ENCODE results near the gene LRRC46. TPM values are rescaled to one million over a fixed set of nuclear protein-coding genes. Genes with fewer than 3 reads are reported as not detected.

Gene LRRC46
- total and polyA plus RNA-seq, 4 experiments from 2014 or later, result 0.23 to 0.69 TPM; not detected in 2

DNA sequence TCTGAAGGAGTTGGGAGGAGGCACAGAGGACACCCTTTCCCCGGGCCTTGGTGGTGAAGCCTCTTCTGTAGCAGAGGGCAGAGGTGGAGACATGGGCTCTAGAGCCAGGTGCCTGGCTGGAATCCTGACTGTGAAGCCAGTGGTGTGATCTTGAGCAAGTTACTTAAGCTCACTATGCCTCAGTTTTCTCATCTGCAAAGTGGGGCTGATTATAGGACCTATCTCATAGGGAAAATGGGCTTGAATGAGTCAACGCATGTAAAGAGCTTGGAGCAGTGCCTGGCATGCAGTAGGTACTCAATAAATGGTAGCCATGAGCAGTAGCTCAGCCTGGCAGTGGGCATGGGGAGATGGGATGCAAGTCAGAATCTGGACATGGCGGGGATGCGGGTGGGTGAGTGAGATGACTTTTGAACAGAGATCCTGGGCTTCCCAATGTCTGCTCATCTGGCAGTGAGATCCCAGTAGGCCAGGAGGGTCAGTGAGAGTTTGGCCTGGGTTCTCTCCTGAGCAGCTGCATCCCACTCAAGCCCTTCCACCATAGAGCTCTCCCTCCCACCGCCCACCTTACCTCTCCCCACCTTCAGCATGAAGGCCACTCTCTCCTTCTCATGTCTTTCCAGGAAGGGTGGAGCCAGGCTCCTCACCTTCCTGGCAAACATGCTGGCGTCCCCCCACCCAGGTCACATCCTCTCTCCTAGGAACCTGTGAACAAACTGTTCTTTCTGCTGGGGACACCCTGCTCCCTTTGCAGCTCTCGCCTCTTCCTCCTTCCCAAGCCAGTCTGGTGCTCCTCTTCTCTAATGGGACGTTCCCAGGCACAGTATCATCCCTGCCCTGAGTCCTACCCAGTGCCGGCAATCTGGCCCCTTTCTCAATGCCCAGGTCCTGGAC lies 51.5 kb downstream of the LRRC46 start:
- Mint-ChIP-seq H3K27me3 (peaks cover 3 to 8% of the 10 kb centered on the region in 2 donors), H3K4me3 (peak overlapping the region in 5 of 8 donors; percentile 1 to 30 (median 8)), H3K36me3 (peaks cover 0 to 3% of the 10 kb centered on the region in 2 donors), H3K4me1 (peaks cover 23 to 36% (median 30%) of the 10 kb centered on the region in 4 donors), H3K27ac (no peak overlapping the region), H3K9me3 (peaks cover 0 to 2% (median 0%) of the 10 kb centered on the region in 8 donors)
- no peaks in the 10 kb centered on the region for H3K9me3 ChIP-seq (ENCODE audit: control insufficient read depth in 1 of 2, low read length in 2 of 2)
- H3K4me3 ChIP-seq (ENCODE audit: low read length in 2 of 2), result no peak overlapping the region
- H3K27me3 ChIP-seq (ENCODE audit: insufficient read depth, low read length), result no peaks in the 10 kb centered on the region
- H3K36me3 ChIP-seq (ENCODE audit: insufficient read depth, low read length), result no peaks in the 10 kb centered on the region
- peaks cover 41% of the 10 kb centered on the region for H3K4me1 ChIP-seq (ENCODE audit: insufficient read depth, low read length)
- CTCF ChIA-PET (ENCODE audit: partially characterized antibody), result interaction anchor here (17.6 kb wide), 1 partner anchor 39 kb away, joined by 562 read pairs; the partner anchor contains the start of genes SCRN2 and SP6
- intact Hi-C loops (cut with micrococcal nuclease), result no loop called here
- no peak for DNase-seq
- H3K27ac ChIP-seq (ENCODE audit: low read depth, low read length), result no peak overlapping the region
- POLR2A ChIA-PET (ENCODE audit: partially characterized antibody), result interaction anchor here (1.0 to 5.4 kb wide), 3 partner anchors 12 to 42 kb away, joined by 3 to 34 read pairs (median 19); partner anchors contain the start of genes SCRN2 and SP2

DNA sequence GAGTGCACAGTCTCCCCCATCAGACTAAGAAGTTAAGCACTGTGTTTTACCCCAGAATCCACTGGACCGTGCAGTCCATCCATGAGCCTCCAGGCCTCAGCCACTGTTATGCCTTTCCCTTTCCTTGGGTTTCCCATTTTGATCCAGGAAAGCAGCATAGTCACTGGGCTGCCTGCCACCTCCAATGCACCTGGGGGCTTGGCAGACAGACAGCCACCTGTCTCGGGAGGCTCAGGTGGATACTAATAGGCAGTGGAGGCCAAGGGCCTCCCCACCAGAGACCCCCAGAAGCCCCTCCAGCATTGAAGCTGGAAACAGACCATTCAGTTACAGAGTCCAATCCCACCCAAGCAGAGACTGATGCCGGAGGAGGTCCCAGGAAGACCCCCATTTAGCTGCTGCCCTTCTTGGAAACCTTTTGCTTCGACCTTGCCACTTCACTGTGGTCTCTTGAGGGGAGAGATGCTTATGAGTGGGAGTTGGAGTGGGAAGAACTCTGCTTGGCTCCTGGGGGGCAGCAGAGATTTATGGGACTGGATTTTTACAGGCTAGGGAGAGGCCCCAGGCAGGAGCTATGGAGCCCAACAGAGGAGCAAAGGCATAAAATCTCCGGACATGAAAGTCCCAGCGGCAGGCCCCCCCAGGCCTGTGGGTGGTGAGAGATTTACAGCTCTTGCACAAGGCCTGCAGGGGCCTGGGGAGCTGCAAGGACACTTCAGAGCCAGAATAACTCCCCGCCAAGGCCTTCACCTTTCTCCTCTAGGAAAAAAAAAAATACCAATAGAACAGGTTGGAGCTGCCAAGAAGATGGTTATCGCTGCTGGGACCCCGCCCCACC lies 52.3 kb downstream of the LRRC46 start:
- H3K4me3 Mint-ChIP-seq, result peak overlapping the region in 2 of 8 donors; percentile 12 to 39
- Histone ChIP-seq H3K4me3 (ENCODE audit: low read length in 2 of 2) (no peak overlapping the region), H3K27ac (ENCODE audit: low read depth, low read length) (no peak overlapping the region), H3K27me3 (ENCODE audit: insufficient read depth, low read length) (no peaks in the 10 kb centered on the region), H3K9me3 (ENCODE audit: control insufficient read depth in 1 of 2, low read length in 2 of 2) (no peaks in the 10 kb centered on the region), H3K4me1 (ENCODE audit: insufficient read depth, low read length) (peaks cover 41% of the 10 kb centered on the region), H3K36me3 (ENCODE audit: insufficient read depth, low read length) (no peaks in the 10 kb centered on the region)
- H3K9me3 Mint-ChIP-seq, result no peaks in the 10 kb centered on the region
- ChIA-PET CTCF (ENCODE audit: partially characterized antibody) (interaction anchor here (0.5 to 17.6 kb wide), 3 partner anchors 40 to 735 kb away, joined by 3 to 562 read pairs (median 3); partner anchors contain the start of genes CDK5RAP3, SCRN2 and SP6), POLR2A (ENCODE audit: partially characterized antibody) (interaction anchor here (1.6 to 5.4 kb wide), 3 partner anchors 12 to 43 kb away, joined by 7 to 34 read pairs (median 19); partner anchors contain the start of genes SCRN2 and SP2)
- peak overlapping the region in 2 of 7 donors; percentile 55 to 73 for H3K27ac Mint-ChIP-seq
- H3K27me3 Mint-ChIP-seq, result peaks cover 0 to 3% of the 10 kb centered on the region in 2 donors
- no peaks in the 10 kb centered on the region for H3K36me3 Mint-ChIP-seq
- no peak for DNase-seq
- H3K4me1 Mint-ChIP-seq, result peaks cover 22 to 36% (median 29%) of the 10 kb centered on the region in 4 donors
- intact Hi-C loops (cut with micrococcal nuclease), result no loop called here

DNA sequence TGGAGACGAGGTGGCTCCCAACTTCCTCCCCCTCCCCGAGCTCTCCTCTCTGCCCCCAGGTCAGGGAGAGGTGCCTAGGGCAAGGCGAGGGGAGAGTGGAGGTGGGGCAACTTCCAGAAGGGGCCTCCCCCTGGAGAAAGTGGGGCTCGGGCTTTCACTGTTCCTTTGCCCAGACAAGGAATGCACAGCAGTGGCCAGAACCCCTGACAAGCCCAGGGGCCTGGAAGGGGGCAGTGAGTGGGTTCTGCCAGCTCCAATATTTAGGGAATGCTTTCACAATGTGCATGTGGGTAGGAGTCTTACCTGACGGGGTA lies 52.9 kb downstream of the LRRC46 start:
- Mint-ChIP-seq H3K27ac (no peak overlapping the region), H3K9me3 (no peaks in the 10 kb centered on the region), H3K4me1 (peaks cover 20 to 36% (median 29%) of the 10 kb centered on the region in 4 donors), H3K27me3 (peaks cover 0 to 3% of the 10 kb centered on the region in 2 donors), H3K36me3 (no peaks in the 10 kb centered on the region), H3K4me3 (peak overlapping the region in 2 of 8 donors; percentile 29 to 52)
- H3K9me3 ChIP-seq (ENCODE audit: control insufficient read depth in 1 of 2, low read length in 2 of 2), result no peaks in the 10 kb centered on the region
- ChIA-PET CTCF (ENCODE audit: partially characterized antibody) (interaction anchor here (0.5 to 17.6 kb wide), 3 partner anchors 41 to 734 kb away, joined by 3 to 562 read pairs (median 3); partner anchors contain the start of genes CDK5RAP3, SCRN2 and SP6), POLR2A (ENCODE audit: partially characterized antibody) (interaction anchor here (1.0 to 5.4 kb wide), 4 partner anchors 11 to 44 kb away, joined by 3 to 34 read pairs (median 13); partner anchors contain the start of genes SCRN2 and SP2)
- H3K4me1 ChIP-seq (ENCODE audit: insufficient read depth, low read length), result peaks cover 41% of the 10 kb centered on the region
- H3K27me3 ChIP-seq (ENCODE audit: insufficient read depth, low read length), result no peaks in the 10 kb centered on the region
- DNase-seq, result no peak
- intact Hi-C loops (cut with micrococcal nuclease), result no loop called here
- H3K36me3 ChIP-seq (ENCODE audit: insufficient read depth, low read length), result no peaks in the 10 kb centered on the region
- no peak overlapping the region for H3K27ac ChIP-seq (ENCODE audit: low read depth, low read length)
- H3K4me3 ChIP-seq (ENCODE audit: low read length in 2 of 2), result no peak overlapping the region

DNA sequence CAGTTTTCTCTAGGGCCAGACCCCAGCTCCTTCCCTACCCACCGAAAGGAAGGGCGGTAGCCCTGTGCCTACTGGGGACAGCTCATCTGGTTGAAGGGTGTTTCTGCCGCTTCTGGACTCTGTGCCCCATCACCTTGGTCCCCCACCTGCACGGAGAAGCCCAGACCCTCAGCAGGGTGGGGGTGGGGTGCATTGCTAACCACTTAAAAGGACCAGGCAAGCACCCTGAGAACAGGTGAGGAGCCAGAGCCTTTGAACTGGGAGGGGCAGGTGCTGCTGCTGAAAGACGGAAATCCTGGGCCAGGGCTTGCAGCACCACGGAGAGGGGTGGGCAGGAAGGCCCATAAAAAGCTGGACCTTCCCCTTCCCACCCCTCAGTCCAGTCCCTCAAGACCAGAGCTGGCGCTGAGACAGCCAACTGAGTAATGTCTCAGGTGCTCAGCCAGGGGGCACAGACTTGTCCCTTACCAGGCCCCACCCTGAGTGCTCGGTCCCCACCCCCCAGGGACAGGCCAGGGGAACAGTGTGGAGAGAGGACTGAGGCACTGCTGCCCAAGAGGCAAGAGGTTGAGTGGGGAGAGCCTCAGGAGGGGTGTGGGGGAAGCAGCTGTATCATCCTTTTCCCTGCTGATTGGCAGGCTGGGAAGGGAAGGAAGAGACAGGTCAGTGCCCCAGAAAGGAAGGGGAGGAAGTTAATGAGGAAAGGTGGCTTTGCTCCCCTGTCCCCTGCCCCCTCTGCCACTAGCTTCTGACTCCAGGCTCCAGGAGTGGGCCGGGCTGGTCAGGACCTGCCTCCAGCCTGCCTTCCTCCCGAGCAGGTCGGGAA lies 53.6 kb downstream of the LRRC46 start:
- Histone ChIP-seq H3K27me3 (ENCODE audit: insufficient read depth, low read length) (no peaks in the 10 kb centered on the region), H3K27ac (ENCODE audit: low read depth, low read length) (no peak overlapping the region), H3K4me3 (ENCODE audit: low read length in 2 of 2) (no peak overlapping the region), H3K36me3 (ENCODE audit: insufficient read depth, low read length) (no peaks in the 10 kb centered on the region), H3K9me3 (ENCODE audit: control insufficient read depth in 1 of 2, low read length in 2 of 2) (no peaks in the 10 kb centered on the region), H3K4me1 (ENCODE audit: insufficient read depth, low read length) (peaks cover 41% of the 10 kb centered on the region)
- intact Hi-C loops (cut with micrococcal nuclease), result no loop called here
- Mint-ChIP-seq H3K27me3 (peaks cover 0 to 3% of the 10 kb centered on the region in 2 donors), H3K4me1 (peaks cover 21 to 39% (median 30%) of the 10 kb centered on the region in 4 donors), H3K36me3 (no peaks in the 10 kb centered on the region), H3K27ac (peak overlapping the region in 1 of 7 donors; percentile 63), H3K4me3 (peak overlapping the region in 5 of 8 donors; percentile 25 to 52 (median 39)), H3K9me3 (no peaks in the 10 kb centered on the region)
- DNase-seq, result peak in 3 of 5 donors; percentile 11 to 22 (median 18)
- CTCF ChIA-PET (ENCODE audit: partially characterized antibody), result interaction anchor here (1.0 to 17.6 kb wide), 3 partner anchors 28 to 86 kb away, joined by 3 to 562 read pairs (median 3); partner anchors contain the start of genes CDK5RAP3, SCRN2 and SP6
- POLR2A ChIA-PET (ENCODE audit: partially characterized antibody), result interaction anchor here (0.9 to 5.4 kb wide), 6 partner anchors 10 to 48 kb away, joined by 3 to 34 read pairs (median 5); partner anchors contain the start of genes SCRN2 and SP2

Other genes with a start within 250 kb of the LRRC46 start
- gene KPNB1, start 181.8 kb upstream of the LRRC46 start, total RNA-seq, result 100 to 1,000 TPM; 258 to 268 TPM
- 10 to 100 TPM; 13.4 to 26.9 TPM for gene KPNB1, start 181.8 kb upstream of the LRRC46 start, polyA plus RNA-seq
- 1 to 10 TPM; 6.7 to 7.4 TPM for gene TBKBP1, start 137.5 kb upstream of the LRRC46 start, total RNA-seq
- gene TBKBP1, start 137.5 kb upstream of the LRRC46 start, polyA plus RNA-seq, result under 1 TPM; 0.49 to 0.68 TPM
- gene TBX21, start 98.4 kb upstream of the LRRC46 start, total RNA-seq, result 10 to 100 TPM; 15.8 to 17.9 TPM
- gene TBX21, start 98.4 kb upstream of the LRRC46 start, polyA plus RNA-seq, result 10 to 100 TPM in 1 of 2 donors, 1 to 10 TPM in 1; 6.8 to 11.5 TPM
- 10 to 100 TPM; 46.5 to 50.4 TPM for gene OSBPL7, start 9.9 kb upstream of the LRRC46 start, total RNA-seq
- gene OSBPL7, start 9.9 kb upstream of the LRRC46 start, polyA plus RNA-seq, result 1 to 10 TPM; 1.6 to 7.9 TPM
- 10 to 100 TPM; 39.6 to 41.4 TPM for gene MRPL10, start 129 bp upstream of the LRRC46 start, total RNA-seq
- 10 to 100 TPM; 45.9 to 69.6 TPM for gene MRPL10, start 129 bp upstream of the LRRC46 start, polyA plus RNA-seq
- 10 to 100 TPM; 26.4 to 30.5 TPM for gene SCRN2, start 9.6 kb downstream of the LRRC46 start, total RNA-seq
- gene SCRN2, start 9.6 kb downstream of the LRRC46 start, polyA plus RNA-seq, result 10 to 100 TPM; 15.7 to 19.5 TPM
- not detected for gene SP6, start 19.5 kb downstream of the LRRC46 start, total RNA-seq
- not detected for gene SP6, start 19.5 kb downstream of the LRRC46 start, polyA plus RNA-seq
- 10 to 100 TPM; 39.6 to 39.9 TPM for gene SP2, start 64.6 kb downstream of the LRRC46 start, total RNA-seq
- 10 to 100 TPM in 1 of 2 donors, 1 to 10 TPM in 1; 3.0 to 17.1 TPM for gene SP2, start 64.6 kb downstream of the LRRC46 start, polyA plus RNA-seq
- gene PNPO, start 109.9 kb downstream of the LRRC46 start, total RNA-seq, result 10 to 100 TPM; 12.1 TPM
- gene PNPO, start 109.9 kb downstream of the LRRC46 start, polyA plus RNA-seq, result 10 to 100 TPM; 19.9 to 23.4 TPM
- gene PRR15L, start 126.2 kb downstream of the LRRC46 start, total RNA-seq, result not detected
- under 1 TPM in 1 of 2 donors, not detected in 1; 0.11 TPM for gene PRR15L, start 126.2 kb downstream of the LRRC46 start, polyA plus RNA-seq
- gene CDK5RAP3, start 139.4 kb downstream of the LRRC46 start, total RNA-seq, result 100 to 1,000 TPM; 340 to 343 TPM
- 10 to 100 TPM; 75.1 to 99.2 TPM for gene CDK5RAP3, start 139.4 kb downstream of the LRRC46 start, polyA plus RNA-seq
- 1 to 10 TPM; 1.9 to 2.0 TPM for gene COPZ2, start 206.1 kb downstream of the LRRC46 start, total RNA-seq
- gene COPZ2, start 206.1 kb downstream of the LRRC46 start, polyA plus RNA-seq, result 1 to 10 TPM; 1.6 to 1.9 TPM
- 10 to 100 TPM; 53.5 to 62.5 TPM for gene NFE2L1, start 216.7 kb downstream of the LRRC46 start, total RNA-seq
- gene NFE2L1, start 216.7 kb downstream of the LRRC46 start, polyA plus RNA-seq, result 10 to 100 TPM in 1 of 2 donors, 1 to 10 TPM in 1; 2.9 to 16.2 TPM